Parathyroid adenoma (tissue), 2 donors: Measurements from ENCODE around the gene ZSWIM8.

ENCODE experiments used
- H2AFZ ChIP-seq: fragments of 300-600 bp; sonication (generic); one replicate; pipeline ENCODE4 v1.7.0; 2017; ENCODE audit warnings: antibody characterized with exemption, mild to moderate bottlenecking
- H3K27ac ChIP-seq: fragments of 300-600 bp; sonication (generic); one replicate; pipeline ENCODE4 v1.7.0; 2017
- H3K27me3 ChIP-seq: fragments of 300-600 bp; sonication (generic); one replicate; pipeline ENCODE4 v1.7.0; 2017; ENCODE audit warnings: low read length; ENCODE audit not compliant: control insufficient read depth, insufficient read depth
- H3K36me3 ChIP-seq: fragments of 300-600 bp; sonication (generic); one replicate; pipeline ENCODE4 v1.7.0; 2017; ENCODE audit warnings: low read length; ENCODE audit not compliant: control insufficient read depth, insufficient read depth
- H3K4me1 ChIP-seq: fragments of 300-600 bp; sonication (generic); one replicate; pipeline ENCODE4 v1.7.0; 2017; ENCODE audit warnings: control low read depth
- H3K4me2 ChIP-seq: fragments of 300-600 bp; sonication (generic); one replicate; pipeline ENCODE4 v1.7.0; 2017; ENCODE audit warnings: low read length
- H3K4me3 ChIP-seq: fragments of 300-600 bp; sonication (generic); one replicate; pipeline ENCODE4 v1.7.0; 2017; ENCODE audit warnings: low read depth, low read length
- H3K79me2 ChIP-seq: fragments of 300-600 bp; sonication (generic); one replicate; pipeline ENCODE4 v1.7.0; 2017; ENCODE audit warnings: control low read depth
- H3K9ac ChIP-seq: fragments of 300-600 bp; sonication (generic); one replicate; pipeline ENCODE4 v1.7.0; 2017; ENCODE audit warnings: mild to moderate bottlenecking
- H3K9me3 ChIP-seq: fragments of 300-600 bp; sonication (generic); one replicate; pipeline ENCODE4 v1.7.0; 2017; ENCODE audit warnings: low read length; ENCODE audit not compliant: control insufficient read depth
- TF ChIP-seq, protein P1 (sequence below): fragments of 300-600 bp; sonication (generic); IDR thresholded peaks from one replicate; pipeline ENCODE4 v1.7.0; 2017; ENCODE audit warnings: antibody characterized with exemption, mild to moderate bottlenecking
- donor health status: primary hyperparathyroidism.

ZSWIM8 gene

GRCh38 chr10:73796766-73797165 is 11.4 kb downstream of the ZSWIM8 start:
- Histone ChIP-seq H3K27me3 (no peaks in the 10 kb centered on the region), H3K4me3 (no peak overlapping the region), H3K79me2 (no peaks in the 10 kb centered on the region)

DNA sequence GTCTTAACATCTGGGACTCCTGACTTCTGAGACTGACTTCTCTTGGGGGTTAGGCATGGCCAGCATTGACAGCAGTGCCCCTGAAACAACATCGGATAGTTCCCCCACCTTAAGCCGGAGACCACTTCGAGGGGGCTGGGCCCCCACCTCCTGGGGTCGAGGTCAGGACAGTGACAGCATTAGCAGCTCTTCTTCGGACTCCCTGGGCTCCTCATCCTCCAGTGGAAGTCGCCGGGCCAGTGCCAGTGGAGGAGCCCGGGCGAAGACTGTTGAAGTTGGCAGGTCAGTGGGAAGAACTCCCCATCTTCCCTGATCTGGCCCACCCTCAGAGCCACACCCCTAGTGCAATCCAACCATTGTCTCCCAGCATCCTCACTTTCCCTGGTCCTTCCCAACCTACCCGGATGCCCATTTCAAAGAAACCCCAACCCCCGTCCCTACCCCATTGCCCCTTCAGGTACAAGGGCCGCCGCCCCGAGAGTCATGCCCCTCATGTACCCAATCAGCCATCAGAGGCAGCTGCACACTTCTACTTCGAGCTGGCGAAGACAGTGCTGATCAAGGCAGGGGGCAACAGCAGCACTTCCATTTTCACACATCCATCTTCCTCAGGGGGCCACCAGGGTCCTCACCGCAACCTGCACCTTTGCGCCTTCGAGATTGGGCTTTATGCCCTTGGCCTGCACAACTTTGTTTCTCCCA is 12.1 kb downstream of the ZSWIM8 start:
- H3K36me3 ChIP-seq = no peaks in the 10 kb centered on the region
- H3K4me1 ChIP-seq = no peaks in the 10 kb centered on the region
- no peak overlapping the region for H3K4me2 ChIP-seq
- no peak overlapping the region for H3K27ac ChIP-seq
- H3K27me3 ChIP-seq = no peaks in the 10 kb centered on the region
- no peak overlapping the region for H3K9ac ChIP-seq
- H3K79me2 ChIP-seq = no peaks in the 10 kb centered on the region
- H3K4me3 ChIP-seq = no peak overlapping the region
- TF ChIP-seq, protein P1, sequence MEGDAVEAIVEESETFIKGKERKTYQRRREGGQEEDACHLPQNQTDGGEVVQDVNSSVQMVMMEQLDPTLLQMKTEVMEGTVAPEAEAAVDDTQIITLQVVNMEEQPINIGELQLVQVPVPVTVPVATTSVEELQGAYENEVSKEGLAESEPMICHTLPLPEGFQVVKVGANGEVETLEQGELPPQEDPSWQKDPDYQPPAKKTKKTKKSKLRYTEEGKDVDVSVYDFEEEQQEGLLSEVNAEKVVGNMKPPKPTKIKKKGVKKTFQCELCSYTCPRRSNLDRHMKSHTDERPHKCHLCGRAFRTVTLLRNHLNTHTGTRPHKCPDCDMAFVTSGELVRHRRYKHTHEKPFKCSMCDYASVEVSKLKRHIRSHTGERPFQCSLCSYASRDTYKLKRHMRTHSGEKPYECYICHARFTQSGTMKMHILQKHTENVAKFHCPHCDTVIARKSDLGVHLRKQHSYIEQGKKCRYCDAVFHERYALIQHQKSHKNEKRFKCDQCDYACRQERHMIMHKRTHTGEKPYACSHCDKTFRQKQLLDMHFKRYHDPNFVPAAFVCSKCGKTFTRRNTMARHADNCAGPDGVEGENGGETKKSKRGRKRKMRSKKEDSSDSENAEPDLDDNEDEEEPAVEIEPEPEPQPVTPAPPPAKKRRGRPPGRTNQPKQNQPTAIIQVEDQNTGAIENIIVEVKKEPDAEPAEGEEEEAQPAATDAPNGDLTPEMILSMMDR = no peak
- no peak overlapping the region for H2AFZ ChIP-seq
- no peaks in the 10 kb centered on the region for H3K9me3 ChIP-seq

More at GRCh38 chr10:73796766-73797165, 11.4 kb downstream of the ZSWIM8 start:
- H3K4me2 ChIP-seq = no peak overlapping the region
- no peak overlapping the region for H3K27ac ChIP-seq
- no peaks in the 10 kb centered on the region for H3K4me1 ChIP-seq
- H2AFZ ChIP-seq = no peak overlapping the region
- TF ChIP-seq, protein P1 = no peak
- no peaks in the 10 kb centered on the region for H3K36me3 ChIP-seq
- H3K9ac ChIP-seq = no peak overlapping the region
- H3K9me3 ChIP-seq = no peaks in the 10 kb centered on the region

DNA sequence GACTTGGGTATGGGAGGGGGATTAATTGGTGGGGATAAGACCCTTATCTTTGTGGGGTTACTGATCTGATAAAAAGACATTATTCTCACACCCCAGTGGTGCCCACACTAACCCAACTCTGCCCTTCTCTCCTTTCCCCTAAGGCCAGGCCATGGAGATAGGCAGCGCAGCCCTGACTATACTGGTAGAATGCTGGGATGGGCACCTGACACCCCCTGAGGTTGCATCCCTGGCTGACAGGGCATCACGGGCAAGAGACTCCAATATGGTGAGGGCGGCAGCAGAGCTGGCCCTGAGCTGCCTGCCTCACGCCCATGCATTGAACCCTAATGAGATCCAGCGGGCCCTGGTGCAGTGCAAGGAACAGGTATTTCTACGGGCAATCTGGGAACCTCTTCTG is 12.7 kb downstream of the ZSWIM8 start:
- Histone ChIP-seq H2AFZ (no peak overlapping the region), H3K4me2 (no peak overlapping the region), H3K27me3 (no peaks in the 10 kb centered on the region), H3K27ac (no peak overlapping the region), H3K79me2 (no peaks in the 10 kb centered on the region), H3K4me3 (no peak overlapping the region), H3K9me3 (no peaks in the 10 kb centered on the region), H3K36me3 (no peaks in the 10 kb centered on the region), H3K4me1 (no peaks in the 10 kb centered on the region), H3K9ac (no peak overlapping the region)
- TF ChIP-seq, protein P1 = no peak

DNA sequence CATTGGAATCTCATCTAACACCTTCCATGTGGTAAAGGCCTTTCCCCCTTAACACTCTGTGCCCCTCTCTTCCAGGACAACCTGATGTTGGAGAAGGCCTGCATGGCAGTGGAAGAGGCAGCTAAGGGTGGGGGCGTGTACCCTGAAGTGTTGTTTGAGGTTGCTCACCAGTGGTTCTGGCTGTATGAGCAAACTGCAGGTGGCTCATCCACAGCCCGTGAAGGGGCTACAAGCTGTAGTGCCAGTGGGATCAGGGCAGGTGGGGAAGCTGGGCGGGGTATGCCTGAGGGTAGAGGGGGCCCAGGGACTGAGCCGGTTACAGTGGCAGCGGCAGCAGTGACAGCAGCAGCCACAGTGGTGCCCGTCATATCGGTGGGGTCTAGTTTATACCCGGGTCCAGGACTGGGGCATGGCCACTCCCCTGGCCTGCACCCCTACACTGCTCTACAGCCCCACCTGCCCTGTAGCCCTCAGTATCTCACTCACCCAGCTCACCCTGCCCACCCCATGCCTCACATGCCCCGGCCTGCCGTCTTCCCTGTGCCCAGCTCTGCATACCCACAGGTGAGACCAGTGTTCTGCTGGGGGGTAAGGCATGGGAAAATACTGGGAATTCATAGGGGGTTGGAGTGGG is 13.6 kb downstream of the ZSWIM8 start:
- Histone ChIP-seq H3K79me2 (no peaks in the 10 kb centered on the region), H3K4me3 (no peak overlapping the region), H3K4me2 (no peak overlapping the region), H3K9ac (no peak overlapping the region), H3K36me3 (no peaks in the 10 kb centered on the region), H3K27ac (no peak overlapping the region), H3K9me3 (no peaks in the 10 kb centered on the region), H3K4me1 (no peaks in the 10 kb centered on the region), H3K27me3 (no peaks in the 10 kb centered on the region), H2AFZ (no peak overlapping the region)
- TF ChIP-seq, protein P1 = no peak
